Neutrophil (primary cell): Measurements from ENCODE around the gene FBLIM1.

Source experiments
- H3K27ac ChIP-seq: fragments of 200-600 bp; sonication (generic); 2 replicates; pipeline ENCODE4 v1.5.1; 2016; ENCODE audit warnings: mild to moderate bottlenecking, moderate library complexity
- H3K27me3 ChIP-seq: fragments of 200-600 bp; sonication (generic); 2 replicates; pipeline ENCODE4 v1.6.0; 2016; ENCODE audit warnings: mild to moderate bottlenecking
- H3K36me3 ChIP-seq: fragments of 200-600 bp; sonication (generic); 2 replicates; pipeline ENCODE4 v1.5.1; 2017
- H3K4me1 ChIP-seq, 2 experiments: fragments of 200-600 bp in 1 of 2; sonication (generic) in 1 of 2; 1 replicate in 1 of 2; 2 replicates in 1 of 2; pipeline versions ENCODE4 v1.5.1 to v1.6.1; 2013 to 2016; ENCODE audit warnings: low read depth in 1 of 2, low read length in 1 of 2, mild to moderate bottlenecking in 1 of 2, moderate library complexity in 1 of 2; ENCODE audit not compliant: control insufficient read depth in 1 of 2, insufficient read depth in 1 of 2
- H3K4me3 ChIP-seq, 2 experiments: fragments of 200-600 bp in 1 of 2; sonication (generic) in 1 of 2; 1 replicate in 1 of 2; 2 replicates in 1 of 2; pipeline ENCODE4 v1.5.1; 2013 to 2016; ENCODE audit warnings: low read depth in 1 of 2, low read length in 1 of 2, mild to moderate bottlenecking in 1 of 2, moderate library complexity in 1 of 2
- H3K9me3 ChIP-seq: fragments of 200-600 bp; sonication (generic); 2 replicates; pipeline ENCODE4 v1.5.1; 2016
- CTCF ChIP-seq: fragments of 200-600 bp; sonication (generic); IDR thresholded peaks from 2 replicates; pipeline ENCODE4 v1.5.1; 2016; ENCODE audit warnings: antibody characterized with exemption

The FBLIM1 gene

GRCh38 chr1:15777909-15778707 lies 19.5 kb downstream of the FBLIM1 start:
- H3K36me3 ChIP-seq: no peaks in the 10 kb centered on the region

GRCh38 chr1:15785683-15786082 lies 27.1 kb downstream of the FBLIM1 start:
- H3K4me3 ChIP-seq: no peak overlapping the region
- no peaks in the 10 kb centered on the region for H3K27me3 ChIP-seq
- H3K9me3 ChIP-seq: no peaks in the 10 kb centered on the region
- TF ChIP-seq CTCF: no peak
- H3K27ac ChIP-seq: no peak overlapping the region
- no peaks in the 10 kb centered on the region for H3K4me1 ChIP-seq
- H3K36me3 ChIP-seq: no peaks in the 10 kb centered on the region

More at GRCh38 chr1:15777909-15778707, 19.5 kb downstream of the FBLIM1 start:
- H3K4me1 ChIP-seq: no peaks in the 10 kb centered on the region
- H3K9me3 ChIP-seq: no peaks in the 10 kb centered on the region
- no peak overlapping the region for H3K4me3 ChIP-seq
- H3K27me3 ChIP-seq: no peaks in the 10 kb centered on the region
- no peak overlapping the region for H3K27ac ChIP-seq
- no peak for TF ChIP-seq CTCF

GRCh38 chr1:15786581-15786980 lies 28.0 kb downstream of the FBLIM1 start:
- Histone ChIP-seq H3K4me3 (no peak overlapping the region), H3K4me1 (no peaks in the 10 kb centered on the region), H3K27ac (no peak overlapping the region), H3K36me3 (no peaks in the 10 kb centered on the region), H3K9me3 (no peaks in the 10 kb centered on the region), H3K27me3 (no peaks in the 10 kb centered on the region)
- no peak for TF ChIP-seq CTCF

GRCh38 chr1:15788624-15789301 lies 30.2 kb downstream of the FBLIM1 start:
- Histone ChIP-seq H3K27me3 (no peaks in the 10 kb centered on the region), H3K36me3 (no peaks in the 10 kb centered on the region), H3K9me3 (no peaks in the 10 kb centered on the region), H3K4me1 (peaks cover 0 to 4% of the 10 kb centered on the region in 2 experiments), H3K27ac (no peak overlapping the region), H3K4me3 (no peak overlapping the region)
- TF ChIP-seq CTCF: no peak

- Histone ChIP-seq H3K4me3 (no peak overlapping the region), H3K36me3 (no peaks in the 10 kb centered on the region), H3K27me3 (peaks cover 14% of the 10 kb centered on the region), H3K9me3 (no peaks in the 10 kb centered on the region), H3K4me1 (peaks cover 0 to 4% of the 10 kb centered on the region in 2 experiments), H3K27ac (no peak overlapping the region)
- no peak for TF ChIP-seq CTCF
These were observed 37.5 kb downstream of the FBLIM1 start for GRCh38 chr1:15796086-15796462.
